Epithelial cell of esophagus (primary cell): ENCODE measurements around the gene TUBB4A.
"Not testable (repeated sequence)": the region's sequence is repeated elsewhere in the genome, so short reads cannot be mapped to it uniquely, and the experiment has no call there.

Experiments used
- DNase-seq: peaks from one replicate; pipeline ENCODE4 v3.0.0; 2010; ENCODE audit warnings: low read depth
- H3K4me3 ChIP-seq: 2 replicates; pipeline ENCODE4 v1.5.1; 2011; ENCODE audit warnings: mild to moderate bottlenecking, low read length, control low read depth
- CTCF ChIP-seq: IDR thresholded peaks from 2 replicates; pipeline ENCODE4 v1.5.1; 2011; ENCODE audit warnings: low read depth, mild to moderate bottlenecking, low read length, control low read depth, inconsistent platforms; ENCODE audit not compliant: insufficient read depth; ENCODE audit errors: missing control alignments

TUBB4A gene

GRCh38 chr19:6501740-6502648 lies at the start of gene TUBB4A:
Gene TUBB4A (minus strand): TSS chr19:6502309. CDS start chr19:6502212, 97 bp downstream.
- DNase-seq = no peak
- no peak for TF ChIP-seq CTCF
- H3K4me3 ChIP-seq = no peak within 1 kb of the TSS

GRCh38 chr19:6551091-6551490 lies 49.0 kb upstream of the TUBB4A start:
- no peak for DNase-seq
- H3K4me3 ChIP-seq = no peak overlapping the region
- TF ChIP-seq CTCF = no peak

- not testable (repeated sequence) for H3K4me3 ChIP-seq, DNase-seq
These were observed 48.6 kb upstream of the TUBB4A start for GRCh38 chr19:6550679-6551078.

GRCh38 chr19:6543866-6544347 lies 41.8 kb upstream of the TUBB4A start:
- H3K4me3 ChIP-seq = no peak overlapping the region
- TF ChIP-seq CTCF = no peak
- DNase-seq = no peak

- DNase-seq = peak; percentile 77
- no peak overlapping the region for H3K4me3 ChIP-seq
- TF ChIP-seq CTCF = no peak
These were observed 39.0 kb upstream of the TUBB4A start for GRCh38 chr19:6540918-6541689.

- no peak overlapping the region for H3K4me3 ChIP-seq
- TF ChIP-seq CTCF = no peak
These were observed 37.4 kb upstream of the TUBB4A start for GRCh38 chr19:6539514-6539913.

GRCh38 chr19:6535558-6536137 lies 33.5 kb upstream of the TUBB4A start:
- DNase-seq = no peak
- TF ChIP-seq CTCF = no peak
- H3K4me3 ChIP-seq = no peak overlapping the region

More at GRCh38 chr19:6539514-6539913, 37.4 kb upstream of the TUBB4A start:
- DNase-seq = no peak
